ENCODE results near the gene RAB6A. TPM values are rescaled to one million over a fixed set of nuclear protein-coding genes. Genes with fewer than 3 reads are reported as not detected.

The RAB6A gene
- total RNA-seq, 6 donors from 2014 or later = 63.9 to 161 (median 136) TPM

DNA sequence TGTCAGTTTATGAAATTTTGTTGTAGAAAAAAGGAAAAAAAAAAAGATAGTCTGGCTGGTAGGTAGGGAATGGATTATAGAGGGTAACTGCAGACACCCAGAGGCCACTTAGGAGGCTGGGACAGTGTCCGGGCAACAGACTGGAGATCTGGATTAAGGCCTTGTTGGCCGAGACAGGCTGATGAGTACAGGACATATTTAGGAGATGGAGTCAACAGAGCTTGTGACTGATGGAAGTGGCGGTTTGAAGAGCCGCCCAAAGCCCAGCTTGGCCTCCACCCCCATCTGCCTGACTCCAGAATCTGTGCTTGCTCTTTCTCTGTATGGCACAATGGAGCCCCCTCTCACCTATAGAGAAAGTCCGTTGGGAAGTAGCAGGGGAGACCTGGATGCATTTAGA, 106.9 kb downstream of the RAB6A start:
- no peak for TF ChIP-seq POLR2AphosphoS5 (IDR thresholded peaks at IDR 0.05)
- TF ChIP-seq, protein P1, sequence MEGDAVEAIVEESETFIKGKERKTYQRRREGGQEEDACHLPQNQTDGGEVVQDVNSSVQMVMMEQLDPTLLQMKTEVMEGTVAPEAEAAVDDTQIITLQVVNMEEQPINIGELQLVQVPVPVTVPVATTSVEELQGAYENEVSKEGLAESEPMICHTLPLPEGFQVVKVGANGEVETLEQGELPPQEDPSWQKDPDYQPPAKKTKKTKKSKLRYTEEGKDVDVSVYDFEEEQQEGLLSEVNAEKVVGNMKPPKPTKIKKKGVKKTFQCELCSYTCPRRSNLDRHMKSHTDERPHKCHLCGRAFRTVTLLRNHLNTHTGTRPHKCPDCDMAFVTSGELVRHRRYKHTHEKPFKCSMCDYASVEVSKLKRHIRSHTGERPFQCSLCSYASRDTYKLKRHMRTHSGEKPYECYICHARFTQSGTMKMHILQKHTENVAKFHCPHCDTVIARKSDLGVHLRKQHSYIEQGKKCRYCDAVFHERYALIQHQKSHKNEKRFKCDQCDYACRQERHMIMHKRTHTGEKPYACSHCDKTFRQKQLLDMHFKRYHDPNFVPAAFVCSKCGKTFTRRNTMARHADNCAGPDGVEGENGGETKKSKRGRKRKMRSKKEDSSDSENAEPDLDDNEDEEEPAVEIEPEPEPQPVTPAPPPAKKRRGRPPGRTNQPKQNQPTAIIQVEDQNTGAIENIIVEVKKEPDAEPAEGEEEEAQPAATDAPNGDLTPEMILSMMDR (IDR thresholded peaks at IDR 0.05) = no peak
- TF ChIP-seq POLR2A (IDR thresholded peaks at IDR 0.05) = no peak
- no peak for TF ChIP-seq EP300 (IDR thresholded peaks at IDR 0.05)
- Histone ChIP-seq H3K27ac (no peak overlapping the region), H3K4me1 (no peaks in the 10 kb centered on the region), H3K4me3 (no peak overlapping the region), H3K9me3 (no peaks in the 10 kb centered on the region), H3K27me3 (no peaks in the 10 kb centered on the region), H3K36me3 (no peaks in the 10 kb centered on the region)
- no peak for DNase-seq
- no peak for ATAC-seq (ENCODE audit: low FRiP score in 2 of 2)
- 92% methylated on average over 5 of the region's 5 CpGs for WGBS, 2 donors

DNA sequence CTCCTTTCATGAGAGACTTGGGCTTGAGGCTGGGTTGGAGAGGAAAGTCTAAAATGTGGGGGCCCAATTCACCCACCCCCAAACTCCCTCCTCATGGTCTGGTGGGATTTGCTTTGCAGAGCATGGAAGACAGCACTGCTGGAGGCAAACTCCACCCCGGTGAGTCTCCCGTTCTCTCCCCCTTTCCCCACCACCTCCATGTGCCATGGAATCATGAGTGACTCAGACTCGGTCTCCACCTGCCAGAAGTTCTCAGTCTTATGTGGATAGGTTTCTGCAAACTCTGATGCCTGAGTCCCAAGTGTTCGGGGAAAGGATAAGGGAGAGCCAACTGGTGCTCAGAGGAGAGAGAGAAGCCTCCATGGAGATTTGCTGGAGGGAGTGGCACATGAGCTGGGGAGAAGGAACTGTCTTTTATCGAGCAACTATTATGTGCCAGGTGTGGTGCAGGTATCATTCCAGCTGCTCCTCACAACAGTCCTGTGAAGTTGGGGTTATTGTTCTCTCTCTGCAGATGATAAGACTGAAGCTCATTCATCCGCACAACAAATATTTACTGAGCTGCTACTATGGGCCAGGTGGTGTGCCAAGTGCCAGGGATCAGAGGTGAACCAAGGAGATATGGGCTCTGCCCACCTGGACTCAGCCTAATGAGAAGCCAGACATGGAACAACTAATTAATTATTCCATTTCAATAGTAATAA, 107.9 kb downstream of the RAB6A start:
- H3K27ac ChIP-seq = no peak overlapping the region
- no peak for ATAC-seq (ENCODE audit: low FRiP score in 2 of 2)
- TF ChIP-seq, protein P1 (IDR thresholded peaks at IDR 0.05) = no peak
- H3K36me3 ChIP-seq = no peaks in the 10 kb centered on the region
- no peaks in the 10 kb centered on the region for H3K27me3 ChIP-seq
- DNase-seq = no peak
- 89 to 95% methylated on average over 6 of the region's 6 CpGs for WGBS, 2 donors
- no peaks in the 10 kb centered on the region for H3K9me3 ChIP-seq
- no peak overlapping the region for H3K4me3 ChIP-seq
- peaks cover 0 to under 1% (median 0%) of the 10 kb centered on the region in 4 donors for H3K4me1 ChIP-seq

DNA sequence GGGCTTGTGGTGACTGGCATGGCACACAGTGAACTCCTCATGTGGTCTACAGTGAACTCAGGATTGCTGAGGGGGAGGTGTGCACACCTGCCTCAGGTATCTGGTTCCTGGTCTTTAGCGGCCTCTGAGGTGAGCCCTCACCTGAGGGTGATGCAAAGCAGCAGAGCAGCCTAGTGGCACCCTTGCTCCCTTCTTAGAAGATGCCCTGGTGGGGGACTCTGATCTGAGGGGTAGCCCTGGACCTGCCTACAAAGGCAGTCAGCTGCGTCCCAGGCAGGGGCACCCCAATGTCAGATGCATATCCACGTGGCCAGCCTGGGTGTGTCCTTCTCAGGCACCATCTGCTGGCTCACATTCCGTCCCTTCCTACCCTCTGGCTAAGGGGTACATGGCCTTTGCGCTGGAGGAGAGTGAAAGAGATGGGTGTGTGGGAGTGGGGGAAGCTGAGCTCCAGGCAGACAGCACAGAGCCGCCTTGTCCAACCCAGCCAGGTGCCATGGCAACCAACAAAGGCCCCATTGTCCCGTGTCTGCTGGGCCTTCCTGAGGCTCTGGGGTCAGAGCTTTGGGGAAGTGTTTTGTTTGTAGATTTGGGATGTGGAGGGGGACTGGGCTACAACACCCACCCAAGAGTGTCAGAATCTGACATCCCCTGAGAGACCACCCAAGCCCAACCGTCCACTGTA, 108.7 kb downstream of the RAB6A start:
- 75 to 82% methylated on average over 3 to 8 of the region's 8 CpGs for WGBS, 2 donors
- DNase-seq = no peak
- no peak for ATAC-seq (ENCODE audit: low FRiP score in 2 of 2)
- Histone ChIP-seq H3K4me3 (no peak overlapping the region), H3K4me1 (peaks cover 3 to 9% (median 5%) of the 10 kb centered on the region in 4 donors), H3K27me3 (no peaks in the 10 kb centered on the region), H3K27ac (no peak overlapping the region), H3K36me3 (no peaks in the 10 kb centered on the region), H3K9me3 (no peaks in the 10 kb centered on the region)
- TF ChIP-seq POLR2AphosphoS5 (IDR thresholded peaks at IDR 0.05) (no peak), POLR2A (IDR thresholded peaks at IDR 0.05) (no peak), EP300 (IDR thresholded peaks at IDR 0.05) (no peak)
- TF ChIP-seq, protein P1 (IDR thresholded peaks at IDR 0.05) = no peak

DNA sequence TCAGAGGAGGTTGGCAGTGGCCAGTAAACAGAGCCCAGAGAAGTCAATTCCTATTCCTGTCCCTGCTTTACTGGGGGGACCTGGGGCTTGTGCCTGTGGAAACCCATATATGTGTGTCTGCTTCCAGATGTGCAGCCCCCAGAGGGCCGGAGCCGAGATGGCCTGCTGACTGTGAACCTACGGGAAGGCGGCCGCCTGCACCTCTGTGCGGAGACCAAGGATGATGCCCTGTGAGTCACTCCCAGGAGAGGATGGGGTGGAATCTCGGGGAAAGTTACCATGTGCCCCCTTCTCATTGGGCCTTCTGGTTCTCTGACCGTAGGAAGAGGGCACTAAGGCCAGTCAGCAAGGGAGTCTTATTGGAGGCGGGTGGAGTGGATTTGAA, 109.2 kb downstream of the RAB6A start:
- Histone ChIP-seq H3K36me3 (no peaks in the 10 kb centered on the region), H3K4me3 (no peak overlapping the region), H3K27ac (no peak overlapping the region), H3K27me3 (no peaks in the 10 kb centered on the region), H3K9me3 (no peaks in the 10 kb centered on the region), H3K4me1 (peaks cover 5 to 11% (median 7%) of the 10 kb centered on the region in 4 donors)
- DNase-seq = peak in 1 of 2 donors; percentile 54
- no peak for ATAC-seq (ENCODE audit: low FRiP score in 2 of 2)
- TF ChIP-seq POLR2AphosphoS5 (IDR thresholded peaks at IDR 0.05) = no peak
- 91 to 93% methylated on average over 8 to 9 of the region's 9 CpGs for WGBS, 2 donors

DNA sequence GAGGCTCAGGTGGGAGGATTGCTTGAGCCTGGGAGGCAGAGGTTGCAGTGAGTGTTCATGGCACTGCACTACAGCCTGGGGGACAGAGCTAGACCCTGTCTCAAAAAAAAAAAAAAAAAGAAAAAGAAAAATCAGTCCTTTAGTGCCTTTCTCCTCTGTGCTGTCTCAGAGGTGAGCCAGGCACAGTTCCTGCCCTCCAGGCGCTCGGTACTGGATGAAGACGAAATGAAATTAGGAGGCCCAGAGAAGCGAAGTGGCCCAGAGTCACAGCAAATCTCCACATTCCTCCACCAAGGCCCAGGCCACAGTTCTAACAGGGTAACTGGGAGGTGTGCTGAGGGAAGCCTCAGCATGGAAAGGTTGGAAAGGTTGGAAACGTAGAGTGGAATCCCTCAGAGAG, 109.6 kb downstream of the RAB6A start:
- DNase-seq (no peak), ATAC-seq (ENCODE audit: low FRiP score in 2 of 2) (no peak)
- no peaks in the 10 kb centered on the region for H3K27me3 ChIP-seq
- no peaks in the 10 kb centered on the region for H3K36me3 ChIP-seq
- no peaks in the 10 kb centered on the region for H3K9me3 ChIP-seq
- TF ChIP-seq, protein P1 (IDR thresholded peaks at IDR 0.05) = no peak
- TF ChIP-seq EP300 (IDR thresholded peaks at IDR 0.05) (no peak), POLR2A (IDR thresholded peaks at IDR 0.05) (no peak), POLR2AphosphoS5 (IDR thresholded peaks at IDR 0.05) (no peak)
- H3K4me3 ChIP-seq = no peak overlapping the region
- WGBS, 2 donors = 95 to 99% methylated on average over 5 of the region's 5 CpGs
- no peak overlapping the region for H3K27ac ChIP-seq
- peaks cover 5 to 11% (median 7%) of the 10 kb centered on the region in 4 donors for H3K4me1 ChIP-seq
